Stimulated activated naive CD8-positive, alpha-beta T cell treated with anti-CD3 and anti-CD28 coated beads, Interleukin-15, Interleukin-2, amounts not matched to agents 100 ng/mL and 50 ng/mL, for 24 hours (primary cell): ENCODE results near the gene CASD1.
A peak's percentile ranks its signal among the peaks of the same experiment; 100 is the strongest.

ENCODE experiments used
- H3K27ac Mint-ChIP-seq: one replicate; pipeline ENCODE4 v1.8.0; 2021; ENCODE audit warnings: mild to moderate bottlenecking, mixed read lengths
- H3K27me3 Mint-ChIP-seq: one replicate; pipeline ENCODE4 v1.8.0; 2021; ENCODE audit warnings: mixed read lengths
- H3K36me3 Mint-ChIP-seq: one replicate; pipeline ENCODE4 v1.8.0; 2021; ENCODE audit warnings: low read depth, mixed read lengths
- H3K4me1 Mint-ChIP-seq: one replicate; pipeline ENCODE4 v1.8.0; 2021; ENCODE audit warnings: low read depth, mixed read lengths
- H3K4me3 Mint-ChIP-seq: one replicate; pipeline ENCODE4 v1.8.0; 2021; ENCODE audit warnings: mild to moderate bottlenecking, mixed read lengths
- H3K9me3 Mint-ChIP-seq: one replicate; pipeline ENCODE4 v1.8.0; 2021; ENCODE audit warnings: mixed read lengths

The CASD1 gene

DNA sequence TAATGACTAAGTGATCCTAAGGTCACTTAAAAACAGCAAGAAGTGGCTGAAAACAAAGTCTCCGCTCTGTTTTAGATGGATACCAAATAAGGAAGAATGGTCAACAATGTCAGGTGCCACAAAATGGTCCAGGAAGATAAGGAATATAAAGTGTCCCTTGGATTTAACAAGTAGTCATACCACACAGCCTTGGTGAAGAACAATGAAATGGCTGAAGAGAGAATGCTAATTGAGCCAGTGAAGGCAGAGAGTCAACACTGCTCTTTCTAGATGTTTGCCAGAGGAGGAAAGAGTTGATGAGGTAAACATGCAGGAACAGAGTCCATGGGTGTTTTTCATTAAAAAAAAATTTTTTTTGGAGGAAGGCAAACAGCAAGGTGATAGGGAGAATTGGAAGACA lies 2.1 kb upstream of the CASD1 start:
- Mint-ChIP-seq H3K4me1 (peaks cover 28% of the 10 kb centered on the region), H3K27ac (no peak overlapping the region), H3K4me3 (no peak overlapping the region), H3K36me3 (peaks cover 3% of the 10 kb centered on the region), H3K27me3 (no peaks in the 10 kb centered on the region), H3K9me3 (no peaks in the 10 kb centered on the region)

DNA sequence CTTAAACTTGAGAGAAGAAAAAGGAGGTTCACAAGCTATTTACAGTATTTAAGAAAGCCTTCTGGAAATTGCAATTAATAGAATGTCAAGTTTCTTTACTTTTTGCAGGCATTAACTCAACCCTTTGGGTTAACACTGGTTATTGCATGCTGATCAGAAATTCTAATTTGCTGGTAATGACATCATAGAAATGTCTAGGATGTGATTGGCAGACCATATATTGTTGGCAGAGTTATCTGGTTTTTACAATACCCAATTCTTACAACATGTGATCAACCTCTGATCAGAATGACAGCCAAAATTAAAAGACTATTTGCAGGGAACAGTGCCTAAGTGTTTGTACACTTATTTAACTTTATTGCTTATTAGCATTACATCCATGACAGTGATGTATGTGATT lies 1.6 kb upstream of the CASD1 start:
- Mint-ChIP-seq H3K27ac (no peak overlapping the region), H3K9me3 (no peaks in the 10 kb centered on the region), H3K27me3 (no peaks in the 10 kb centered on the region), H3K4me3 (peak overlapping the region; percentile 8), H3K4me1 (peaks cover 33% of the 10 kb centered on the region), H3K36me3 (peaks cover 7% of the 10 kb centered on the region)

DNA sequence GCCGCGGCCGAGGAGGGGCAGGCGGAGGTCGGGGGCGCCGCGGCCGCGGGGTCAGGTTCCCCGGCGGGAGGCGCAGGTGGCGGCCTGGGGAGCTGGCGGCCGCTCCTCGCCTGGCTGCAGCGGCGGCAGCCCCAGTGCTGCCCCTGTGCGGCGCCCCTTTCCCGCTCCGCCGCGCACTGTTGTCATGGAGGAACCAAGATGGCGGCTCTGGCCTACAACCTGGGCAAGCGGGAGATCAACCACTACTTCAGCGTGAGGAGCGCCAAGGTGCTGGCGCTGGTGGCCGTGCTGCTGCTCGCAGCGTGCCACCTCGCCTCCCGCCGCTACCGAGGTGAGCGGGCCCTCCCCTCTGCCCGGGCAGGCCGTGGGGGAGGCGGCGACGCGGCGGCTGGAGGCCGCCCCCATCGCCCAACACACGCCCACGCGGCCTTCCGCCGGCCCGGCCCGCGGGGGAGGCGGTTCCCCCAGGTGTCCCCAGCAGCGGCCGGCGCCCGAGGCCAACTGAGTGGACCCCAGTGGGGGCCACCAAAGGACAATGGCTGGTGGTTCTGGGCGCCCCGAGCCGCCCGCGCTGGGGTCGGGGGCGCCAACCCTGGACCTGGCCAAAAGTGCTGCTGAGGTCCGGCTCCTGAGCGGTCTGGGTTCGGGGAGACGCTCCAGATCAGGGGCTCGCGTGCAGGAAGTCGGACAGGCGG lies 425 bp downstream of the CASD1 start:
- H3K4me3 Mint-ChIP-seq = peak overlapping the region; percentile 81
- peaks cover 48% of the 10 kb centered on the region for H3K4me1 Mint-ChIP-seq
- peak overlapping the region; percentile 82 for H3K27ac Mint-ChIP-seq

DNA sequence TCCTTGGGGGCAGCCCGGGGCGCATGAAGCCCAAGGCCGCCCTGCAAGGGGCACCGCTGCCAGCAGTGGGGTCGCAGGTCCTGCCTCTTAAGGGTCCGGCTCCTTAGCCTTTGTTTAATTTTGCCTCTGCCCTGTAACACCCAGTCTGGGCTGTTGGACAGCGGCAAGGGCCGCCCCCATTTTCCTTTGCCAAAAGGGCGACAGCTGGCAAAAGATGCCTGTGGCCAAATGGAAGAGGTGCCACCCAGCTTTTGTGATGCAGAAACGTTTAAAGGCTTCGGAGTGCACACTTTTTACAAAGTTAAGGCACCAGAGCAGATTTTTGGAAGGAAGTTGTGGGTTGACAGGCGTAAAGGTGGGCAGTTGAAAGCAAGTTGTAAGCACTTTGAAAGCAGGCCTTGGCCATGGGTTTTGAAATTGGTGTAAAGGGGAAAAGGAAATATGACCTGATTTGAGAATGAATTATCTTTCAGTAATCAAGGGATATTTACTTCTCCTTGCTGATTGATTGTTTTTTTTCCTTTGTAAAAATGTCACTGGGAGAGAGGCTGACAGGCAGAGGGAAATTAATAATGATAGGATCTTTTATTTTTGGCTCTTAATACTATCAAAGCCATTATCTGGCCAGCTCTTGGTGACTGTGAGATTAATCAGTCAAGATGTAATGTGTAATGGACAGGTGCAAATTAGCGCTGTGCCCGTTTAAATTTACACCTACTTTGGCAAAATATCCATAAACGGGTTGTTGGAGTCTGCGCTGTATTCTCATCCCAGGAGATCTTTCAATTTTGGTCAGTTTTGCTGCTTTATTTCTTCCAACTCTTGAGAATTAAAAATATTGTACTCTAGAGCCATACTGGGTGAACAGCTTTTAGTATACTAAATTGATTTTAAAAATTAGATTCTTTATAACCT lies 1.2 kb downstream of the CASD1 start:
- H3K4me3 Mint-ChIP-seq = peak overlapping the region; percentile 81
- H3K9me3 Mint-ChIP-seq = no peaks in the 10 kb centered on the region

More for the DNA sequence above, 425 bp downstream of the CASD1 start:
- H3K36me3 Mint-ChIP-seq = peaks cover 16% of the 10 kb centered on the region
- no peaks in the 10 kb centered on the region for H3K27me3 Mint-ChIP-seq
- H3K9me3 Mint-ChIP-seq = no peaks in the 10 kb centered on the region

DNA sequence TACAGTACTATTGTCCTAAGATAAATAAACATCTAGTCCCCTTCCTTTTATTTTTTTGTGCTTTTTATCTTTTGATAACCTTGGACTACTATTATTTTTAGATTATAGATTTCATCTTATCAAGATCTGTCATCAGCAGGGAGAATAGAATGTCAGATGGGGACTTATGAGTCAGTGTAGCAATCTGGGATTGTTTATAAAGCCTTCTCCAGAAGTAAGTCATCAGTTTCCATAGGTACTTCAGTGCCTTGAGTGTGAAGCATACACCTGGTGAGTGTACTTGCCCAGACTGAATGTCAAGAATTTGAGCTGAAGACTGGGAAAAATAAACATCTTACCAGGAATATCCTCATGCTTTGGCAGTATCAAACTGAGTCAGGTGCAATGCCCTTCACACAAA lies 2.1 kb downstream of the CASD1 start:
- H3K9me3 Mint-ChIP-seq = no peaks in the 10 kb centered on the region

More for the DNA sequence above, 1.2 kb downstream of the CASD1 start:
- H3K36me3 Mint-ChIP-seq = peaks cover 16% of the 10 kb centered on the region
- H3K27me3 Mint-ChIP-seq = no peaks in the 10 kb centered on the region
- H3K4me1 Mint-ChIP-seq = peaks cover 54% of the 10 kb centered on the region
- peak overlapping the region; percentile 75 for H3K27ac Mint-ChIP-seq

DNA sequence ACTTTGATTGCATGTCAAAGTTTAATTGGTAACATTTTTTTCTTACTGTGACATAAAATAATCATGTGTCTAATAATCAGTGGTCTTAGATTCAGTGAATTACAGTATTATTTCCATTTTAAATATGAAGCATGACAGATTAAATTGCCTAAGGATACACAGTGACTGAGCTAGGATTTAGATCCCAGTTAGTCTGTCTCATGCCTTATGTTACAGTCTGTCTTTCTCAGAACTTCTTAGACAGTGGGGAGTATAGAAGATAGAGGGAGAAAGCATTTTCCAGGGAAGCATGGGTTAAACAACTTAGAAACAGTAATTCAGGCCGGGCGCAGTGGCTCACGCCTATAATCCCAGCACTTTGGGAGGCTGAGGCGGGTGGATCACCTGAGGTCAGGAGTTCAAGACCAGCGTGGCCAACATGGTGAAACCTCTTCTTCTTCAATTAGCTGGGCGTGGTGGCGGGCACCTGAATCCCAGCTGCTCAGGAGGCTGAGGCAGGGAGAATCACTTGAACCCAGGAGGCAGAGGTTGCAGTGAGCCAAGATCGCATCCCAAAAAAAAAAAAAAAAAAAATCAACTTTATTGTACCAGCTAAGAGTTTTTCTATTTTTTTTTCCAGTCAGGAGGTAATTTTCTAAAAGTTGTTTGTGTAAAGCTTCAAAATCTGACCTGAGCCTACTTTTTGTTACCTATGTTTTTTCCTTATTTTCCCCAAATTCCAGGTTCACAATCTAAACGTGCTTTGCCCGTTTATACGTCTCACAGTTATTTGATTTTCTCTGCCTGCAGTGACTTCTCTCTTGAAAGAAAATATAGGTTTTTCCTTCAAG lies 3.3 kb downstream of the CASD1 start:
- Mint-ChIP-seq H3K36me3 (peaks cover 16% of the 10 kb centered on the region), H3K27ac (peak overlapping the region; percentile 33), H3K4me1 (peaks cover 59% of the 10 kb centered on the region), H3K9me3 (no peaks in the 10 kb centered on the region), H3K4me3 (peak overlapping the region; percentile 11), H3K27me3 (no peaks in the 10 kb centered on the region)

More for the DNA sequence above, 2.1 kb downstream of the CASD1 start:
- Mint-ChIP-seq H3K4me3 (peak overlapping the region; percentile 81), H3K27me3 (no peaks in the 10 kb centered on the region), H3K4me1 (peaks cover 59% of the 10 kb centered on the region), H3K27ac (peak overlapping the region; percentile 64), H3K36me3 (peaks cover 16% of the 10 kb centered on the region)

DNA sequence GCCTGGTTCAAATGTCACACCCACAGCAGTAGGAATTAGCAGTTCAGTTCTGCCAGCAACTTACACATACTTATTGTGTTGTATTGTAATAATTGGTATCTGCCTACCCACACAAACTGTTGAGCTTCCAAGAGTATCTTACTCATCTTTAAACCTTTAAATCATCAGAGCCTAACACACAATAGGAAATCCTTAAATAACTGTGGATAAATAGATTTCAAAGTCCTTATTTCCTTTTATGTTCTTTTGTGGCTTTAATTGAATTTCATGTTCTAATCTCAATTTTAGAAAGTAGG lies 3.9 kb downstream of the CASD1 start:
- Mint-ChIP-seq H3K27ac (peak overlapping the region; percentile 13), H3K36me3 (peaks cover 20% of the 10 kb centered on the region), H3K4me1 (peaks cover 56% of the 10 kb centered on the region), H3K27me3 (no peaks in the 10 kb centered on the region), H3K9me3 (no peaks in the 10 kb centered on the region), H3K4me3 (peak overlapping the region; percentile 11)

DNA sequence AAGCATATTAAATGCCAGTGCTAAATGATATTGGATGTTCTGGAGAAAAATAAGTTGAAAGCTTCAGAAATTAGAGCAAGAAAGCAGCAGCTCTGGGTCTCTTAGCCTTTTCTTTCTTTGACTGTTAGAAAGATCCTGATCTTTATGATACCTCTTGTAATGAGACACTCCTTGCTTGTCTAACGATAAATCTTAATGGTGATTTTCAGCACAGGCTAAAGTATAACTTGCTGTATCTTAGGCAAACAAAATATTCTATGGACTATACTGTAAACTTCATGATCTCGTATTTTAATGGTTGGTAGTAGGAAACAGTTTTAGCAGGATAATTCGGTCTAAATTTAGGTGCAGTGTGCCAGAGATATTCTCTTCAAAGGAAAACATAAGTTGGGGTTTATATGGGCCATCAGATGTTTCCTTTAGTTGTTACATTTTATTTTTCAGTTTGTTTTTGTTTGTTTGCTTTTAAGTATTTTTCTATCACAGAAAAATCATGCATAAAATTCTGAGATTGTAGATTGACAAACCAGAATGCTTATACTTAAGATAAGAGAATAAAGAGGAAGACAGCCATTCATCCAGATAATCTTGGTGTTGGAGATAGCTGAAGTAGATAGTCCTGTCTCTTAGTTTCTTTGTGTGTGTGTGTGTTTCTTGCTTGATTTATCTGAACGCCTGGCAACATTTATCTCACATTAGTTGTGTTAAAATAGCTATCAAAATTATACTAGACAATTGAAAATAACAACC lies 4.7 kb downstream of the CASD1 start:
- Mint-ChIP-seq H3K4me1 (peaks cover 50% of the 10 kb centered on the region), H3K9me3 (no peaks in the 10 kb centered on the region), H3K36me3 (peaks cover 25% of the 10 kb centered on the region), H3K27ac (no peak overlapping the region), H3K4me3 (no peak overlapping the region), H3K27me3 (no peaks in the 10 kb centered on the region)

DNA sequence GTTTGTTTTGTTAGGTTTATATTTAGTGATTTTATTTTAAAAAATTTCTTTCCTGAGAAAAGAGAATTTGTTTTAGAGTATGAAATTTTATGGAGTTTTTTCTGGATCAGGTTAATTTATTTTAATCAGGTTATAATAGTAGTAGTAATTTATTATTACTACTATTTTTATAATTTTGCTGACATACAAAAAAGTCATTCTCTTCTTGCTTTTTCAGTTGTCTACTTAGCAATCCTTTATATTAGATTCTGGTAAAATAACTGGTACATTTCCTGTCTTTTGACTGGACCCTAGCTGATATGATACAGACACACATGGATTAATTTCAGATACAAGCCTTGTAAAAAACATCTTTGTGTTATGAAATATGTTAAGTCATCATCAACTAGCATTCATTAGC lies 5.3 kb downstream of the CASD1 start:
- Mint-ChIP-seq H3K27ac (no peak overlapping the region), H3K27me3 (no peaks in the 10 kb centered on the region), H3K36me3 (peaks cover 25% of the 10 kb centered on the region), H3K4me1 (peaks cover 50% of the 10 kb centered on the region), H3K9me3 (no peaks in the 10 kb centered on the region), H3K4me3 (no peak overlapping the region)

DNA sequence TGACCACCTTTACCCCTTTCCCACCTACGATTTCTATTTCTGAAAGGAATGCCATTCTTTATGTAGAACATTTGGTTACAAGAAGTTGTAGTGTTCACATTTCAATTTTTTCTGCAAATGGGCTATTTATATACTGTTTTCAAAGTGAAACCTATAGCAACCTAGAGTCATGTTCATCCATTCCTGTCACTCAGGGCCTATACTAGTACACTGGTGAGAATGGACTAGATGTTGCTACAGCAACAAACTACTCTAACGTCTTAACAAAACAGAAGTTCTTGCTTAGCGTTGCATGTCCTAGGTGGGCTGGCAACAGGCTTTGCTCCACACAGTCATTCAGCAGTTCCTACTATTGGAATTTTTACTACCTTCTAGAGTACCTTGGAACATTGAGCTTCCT lies 16.3 kb downstream of the CASD1 start:
- no peak overlapping the region for H3K27ac Mint-ChIP-seq
- H3K9me3 Mint-ChIP-seq = no peaks in the 10 kb centered on the region
- no peaks in the 10 kb centered on the region for H3K4me1 Mint-ChIP-seq
- H3K27me3 Mint-ChIP-seq = no peaks in the 10 kb centered on the region
- peaks cover 40% of the 10 kb centered on the region for H3K36me3 Mint-ChIP-seq
- no peak overlapping the region for H3K4me3 Mint-ChIP-seq

DNA sequence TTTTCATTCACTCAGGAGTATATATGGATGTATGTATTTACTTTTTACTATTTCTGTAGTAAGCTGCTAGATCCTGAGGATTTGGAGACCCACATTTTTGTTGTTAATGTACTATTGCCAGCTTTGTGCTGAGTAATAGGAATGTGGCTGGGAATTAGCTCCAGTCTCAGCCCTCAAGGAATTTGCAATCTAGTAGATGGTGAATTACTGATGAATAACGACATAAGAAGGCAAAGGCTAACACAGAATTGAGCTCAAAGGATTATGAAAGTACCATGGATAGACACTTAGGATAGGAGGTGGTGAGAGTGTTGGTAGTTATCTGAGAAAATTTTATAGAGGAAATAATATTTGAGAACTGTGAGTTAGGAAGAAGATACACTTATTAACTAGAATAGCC lies 19.9 kb downstream of the CASD1 start:
- Mint-ChIP-seq H3K4me1 (no peaks in the 10 kb centered on the region), H3K36me3 (peaks cover 18% of the 10 kb centered on the region), H3K4me3 (no peak overlapping the region), H3K9me3 (no peaks in the 10 kb centered on the region), H3K27me3 (no peaks in the 10 kb centered on the region), H3K27ac (no peak overlapping the region)

DNA sequence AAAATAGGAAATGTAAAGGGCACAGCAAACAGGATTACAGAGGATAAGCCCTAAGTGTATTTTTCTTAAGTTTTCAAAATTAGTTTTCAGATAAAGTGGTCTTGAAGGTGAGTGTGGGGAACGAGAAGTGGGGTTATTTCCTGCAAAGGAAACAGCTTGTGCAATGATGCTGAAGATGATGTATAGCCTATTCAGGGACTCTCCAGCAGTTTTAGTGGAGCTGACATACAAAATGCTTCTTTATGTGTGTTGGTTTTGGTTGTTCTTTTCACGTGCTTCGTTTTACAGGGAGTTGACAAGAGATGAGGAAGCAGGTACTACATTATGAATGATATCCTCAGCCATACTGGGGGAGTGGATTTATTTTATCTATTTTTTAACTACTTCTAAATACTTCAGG lies 20.5 kb downstream of the CASD1 start:
- H3K36me3 Mint-ChIP-seq = peaks cover 24% of the 10 kb centered on the region
- no peaks in the 10 kb centered on the region for H3K27me3 Mint-ChIP-seq
- no peak overlapping the region for H3K4me3 Mint-ChIP-seq
- H3K4me1 Mint-ChIP-seq = no peaks in the 10 kb centered on the region
- H3K9me3 Mint-ChIP-seq = no peaks in the 10 kb centered on the region
- no peak overlapping the region for H3K27ac Mint-ChIP-seq

DNA sequence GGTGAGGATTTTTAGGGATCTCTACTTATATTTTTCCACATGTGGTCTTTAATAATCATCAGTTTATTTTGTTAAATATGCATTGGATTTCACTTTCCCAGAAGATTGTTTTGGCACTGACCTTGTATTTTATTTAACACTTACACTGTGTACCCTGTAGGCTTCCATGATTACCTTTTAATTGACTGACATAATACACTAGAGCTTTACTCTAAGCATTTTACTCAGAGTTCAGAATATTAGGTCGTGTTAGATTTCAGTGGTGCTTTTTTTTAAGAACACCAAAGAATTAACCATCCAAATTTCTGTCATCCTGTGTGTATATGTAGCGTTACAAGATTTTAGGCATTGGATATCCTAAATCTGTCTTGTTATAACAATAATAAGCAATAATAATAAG lies 23.1 kb downstream of the CASD1 start:
- H3K36me3 Mint-ChIP-seq = peaks cover 37% of the 10 kb centered on the region
- H3K27ac Mint-ChIP-seq = no peak overlapping the region
- no peak overlapping the region for H3K4me3 Mint-ChIP-seq
- no peaks in the 10 kb centered on the region for H3K4me1 Mint-ChIP-seq
- H3K9me3 Mint-ChIP-seq = no peaks in the 10 kb centered on the region
- H3K27me3 Mint-ChIP-seq = no peaks in the 10 kb centered on the region

DNA sequence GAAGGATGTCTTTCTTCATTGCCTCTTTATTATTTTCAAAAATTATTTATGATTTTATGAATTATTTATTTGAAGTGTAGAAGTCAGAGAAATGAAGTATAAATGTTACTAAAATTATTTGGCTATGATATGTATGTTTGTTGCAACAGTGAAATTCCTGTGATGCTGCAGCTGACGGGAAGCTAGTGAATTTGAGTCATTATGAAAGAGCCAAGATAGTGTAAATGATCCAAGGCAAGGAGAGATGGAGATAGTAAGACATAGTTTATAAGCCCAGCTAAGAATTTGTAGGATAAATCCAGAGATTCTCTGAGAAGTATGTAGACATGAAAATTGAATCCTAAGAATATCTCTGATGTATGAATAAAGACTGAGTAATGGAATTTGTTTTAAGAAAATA lies 30.8 kb downstream of the CASD1 start:
- H3K36me3 Mint-ChIP-seq = peaks cover 44% of the 10 kb centered on the region
- no peaks in the 10 kb centered on the region for H3K27me3 Mint-ChIP-seq
- H3K9me3 Mint-ChIP-seq = no peaks in the 10 kb centered on the region
- H3K4me1 Mint-ChIP-seq = no peaks in the 10 kb centered on the region
- H3K27ac Mint-ChIP-seq = no peak overlapping the region
- no peak overlapping the region for H3K4me3 Mint-ChIP-seq
